Body of pancreas (tissue), 4 donors: Measurements from ENCODE around the gene BIVM. TPM values are rescaled to one million over a fixed set of nuclear protein-coding genes. Genes with fewer than 3 reads are reported as not detected.

Experiments
- ATAC-seq: fragments of 150-250 bp; one replicate; pipeline ENCODE4 v1.9.1; 2016
- DNase-seq, 4 donors: peaks; one replicate each; pipeline ENCODE4 v3.0.0-alpha.2; 2019
- H3K27ac ChIP-seq, 4 donors: fragments of 200-600 bp; sonication (generic); 1 replicate in 3 of 4; 2 replicates in 1 of 4; pipeline versions ENCODE4 v1.5.1 to v1.6.1; 2016 to 2019; ENCODE audit warnings: mild to moderate bottlenecking in 1 of 4, mixed read lengths in 1 of 4, moderate library complexity in 1 of 4
- H3K27me3 ChIP-seq, 2 donors: fragments of 200-600 bp; sonication (generic); one replicate each; pipeline ENCODE4 v1.6.0; 2016; ENCODE audit warnings: mild to moderate bottlenecking in 1 of 2
- H3K36me3 ChIP-seq, 2 donors: fragments of 200-600 bp; sonication (generic); replicated peaks in 1 of 2; 2 replicates each; pipeline ENCODE4 v1.5.1; 2016; ENCODE audit warnings: low read depth in 2 of 2; ENCODE audit not compliant: insufficient read depth in 1 of 2
- H3K4me1 ChIP-seq: fragments of 200-600 bp; sonication (generic); one replicate; pipeline ENCODE4 v1.6.0; 2016
- H3K4me3 ChIP-seq, 2 donors: fragments of 200-600 bp; sonication (generic); 1 replicate in 1 of 2; 2 replicates in 1 of 2; pipeline ENCODE4 v1.5.1; 2016 to 2019
- H3K9me3 ChIP-seq, 3 donors: fragments of 200-600 bp; sonication (generic); 1 replicate in 2 of 3; 2 replicates in 1 of 3; pipeline ENCODE4 v1.5.1; 2016
- POLR2A ChIP-seq, 3 donors: fragments of 450-650 bp; IDR thresholded peaks; one replicate each; pipeline ENCODE4 v1.6.1; 2016; ENCODE audit warnings: antibody characterized with exemption in 3 of 3, mild to moderate bottlenecking in 2 of 3
- WGBS, 2 donors: methylation state at CpG; one replicate each; pipeline ENCODE4 v1.1.5; 2017; 5-methylcytosine and 5-hydroxymethylcytosine counted together
- intact Hi-C: fragments of 100-400 bp; cut with DNase I; formaldehyde crosslinking; loops from one replicate; pipeline ENCODE4 v1.15.1; 2023
- total RNA-seq, 2 donors: library from RNA; depleted of rRNA; stranded (reverse); fragments of >200 nt; gene quantifications; one replicate each; pipeline ENCODE4 v1.1.0, GENCODE V29; 2016
- TF ChIP-seq, protein P1 (sequence below), 7 experiments: fragments of 450-650 bp in 4 of 7; fragments of 200-600 bp in 3 of 7; sonication (generic) in 3 of 7; IDR thresholded peaks; one replicate each; pipeline ENCODE4 v1.5.1; 2016 to 2019; ENCODE audit warnings: antibody characterized with exemption in 7 of 7

BIVM gene
- total RNA-seq, 2 donors from 2014 or later: 15.8 to 18.9 TPM

DNA sequence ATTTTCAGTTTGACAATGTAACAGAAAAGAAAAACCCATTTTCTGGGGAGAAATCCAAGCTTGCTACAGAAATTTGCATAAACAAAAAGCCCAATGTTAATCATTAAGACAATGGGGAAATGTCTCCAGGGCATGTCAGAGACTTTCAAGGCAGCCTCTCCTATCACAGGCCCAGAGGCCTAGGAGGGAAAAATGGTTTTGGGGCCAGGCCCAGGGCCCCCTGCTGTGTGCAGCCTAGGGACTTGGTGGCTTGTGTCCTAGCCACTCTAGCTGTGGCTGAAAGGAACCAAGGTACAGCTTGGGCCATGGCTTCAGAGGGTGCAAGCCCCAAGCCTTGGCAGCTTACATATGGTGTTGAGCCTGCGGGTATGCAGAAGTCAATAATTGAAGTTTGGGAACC, 17.3 kb upstream of the BIVM start:
- no peak for TF ChIP-seq POLR2A (IDR thresholded peaks at IDR 0.05)
- TF ChIP-seq, protein P1, sequence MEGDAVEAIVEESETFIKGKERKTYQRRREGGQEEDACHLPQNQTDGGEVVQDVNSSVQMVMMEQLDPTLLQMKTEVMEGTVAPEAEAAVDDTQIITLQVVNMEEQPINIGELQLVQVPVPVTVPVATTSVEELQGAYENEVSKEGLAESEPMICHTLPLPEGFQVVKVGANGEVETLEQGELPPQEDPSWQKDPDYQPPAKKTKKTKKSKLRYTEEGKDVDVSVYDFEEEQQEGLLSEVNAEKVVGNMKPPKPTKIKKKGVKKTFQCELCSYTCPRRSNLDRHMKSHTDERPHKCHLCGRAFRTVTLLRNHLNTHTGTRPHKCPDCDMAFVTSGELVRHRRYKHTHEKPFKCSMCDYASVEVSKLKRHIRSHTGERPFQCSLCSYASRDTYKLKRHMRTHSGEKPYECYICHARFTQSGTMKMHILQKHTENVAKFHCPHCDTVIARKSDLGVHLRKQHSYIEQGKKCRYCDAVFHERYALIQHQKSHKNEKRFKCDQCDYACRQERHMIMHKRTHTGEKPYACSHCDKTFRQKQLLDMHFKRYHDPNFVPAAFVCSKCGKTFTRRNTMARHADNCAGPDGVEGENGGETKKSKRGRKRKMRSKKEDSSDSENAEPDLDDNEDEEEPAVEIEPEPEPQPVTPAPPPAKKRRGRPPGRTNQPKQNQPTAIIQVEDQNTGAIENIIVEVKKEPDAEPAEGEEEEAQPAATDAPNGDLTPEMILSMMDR (IDR thresholded peaks at IDR 0.05): no peak
- no peak for ATAC-seq
- Histone ChIP-seq H3K9me3 (no peaks in the 10 kb centered on the region), H3K36me3 (no peaks in the 10 kb centered on the region), H3K4me1 (no peaks in the 10 kb centered on the region), H3K27me3 (no peaks in the 10 kb centered on the region), H3K27ac (no peak overlapping the region), H3K4me3 (no peak overlapping the region)
- DNase-seq: no peak
- intact Hi-C loops: no loop called here
- 94 to 100% methylated on average over 1 of the region's 1 CpG for WGBS, 2 donors

DNA sequence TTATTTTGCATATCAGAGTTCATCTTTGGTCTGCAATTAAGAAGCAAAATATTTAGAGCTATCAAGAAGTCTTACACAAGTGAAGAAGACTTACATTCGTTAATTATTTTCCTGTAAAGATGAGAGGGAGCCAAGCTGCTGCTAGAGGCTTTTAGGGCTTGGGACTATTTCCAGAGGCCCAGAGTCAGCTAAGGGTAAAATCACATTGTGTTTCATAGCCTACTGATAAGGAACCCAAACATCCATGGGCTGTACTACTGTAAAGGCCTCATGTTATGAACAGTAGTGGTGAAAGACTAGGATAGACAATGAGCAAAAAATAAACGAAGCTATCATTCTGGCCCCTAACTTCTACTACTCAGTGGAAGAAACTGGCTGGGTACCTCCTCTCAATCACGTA, 14.4 kb upstream of the BIVM start:
- no peaks in the 10 kb centered on the region for H3K4me1 ChIP-seq
- WGBS, 2 donors: 70 to 71% methylated on average over 3 of the region's 3 CpGs
- DNase-seq (no peak), ATAC-seq (no peak)
- TF ChIP-seq POLR2A (IDR thresholded peaks at IDR 0.05): no peak
- TF ChIP-seq, protein P1 (IDR thresholded peaks at IDR 0.05): no peak
- no peak overlapping the region for H3K27ac ChIP-seq
- H3K27me3 ChIP-seq: no peaks in the 10 kb centered on the region
- no peaks in the 10 kb centered on the region for H3K9me3 ChIP-seq
- no peak overlapping the region for H3K4me3 ChIP-seq
- intact Hi-C loops: no loop called here
- H3K36me3 ChIP-seq: no peaks in the 10 kb centered on the region

DNA sequence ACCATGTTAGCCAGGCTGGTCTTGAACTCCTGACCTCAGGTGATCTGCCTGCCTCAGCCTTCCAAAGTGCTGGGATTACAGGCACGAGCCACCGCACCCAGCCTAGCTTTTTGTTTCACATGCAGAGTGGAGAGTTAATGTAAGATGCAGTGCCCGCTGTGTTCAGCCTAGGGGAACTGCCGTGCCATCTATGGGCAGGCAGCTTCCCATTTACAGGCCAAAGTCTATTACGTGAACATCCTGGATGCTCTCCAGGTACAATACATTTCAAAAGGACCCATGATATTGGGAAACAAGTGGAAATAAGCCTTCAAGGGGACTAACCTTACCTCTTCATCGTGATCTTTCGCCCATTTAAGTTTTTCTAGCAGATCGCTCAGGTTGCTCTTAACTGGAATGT, 10.2 kb upstream of the BIVM start:
- 92 to 95% methylated on average over 8 of the region's 8 CpGs for WGBS, 2 donors
- ATAC-seq: no peak

DNA sequence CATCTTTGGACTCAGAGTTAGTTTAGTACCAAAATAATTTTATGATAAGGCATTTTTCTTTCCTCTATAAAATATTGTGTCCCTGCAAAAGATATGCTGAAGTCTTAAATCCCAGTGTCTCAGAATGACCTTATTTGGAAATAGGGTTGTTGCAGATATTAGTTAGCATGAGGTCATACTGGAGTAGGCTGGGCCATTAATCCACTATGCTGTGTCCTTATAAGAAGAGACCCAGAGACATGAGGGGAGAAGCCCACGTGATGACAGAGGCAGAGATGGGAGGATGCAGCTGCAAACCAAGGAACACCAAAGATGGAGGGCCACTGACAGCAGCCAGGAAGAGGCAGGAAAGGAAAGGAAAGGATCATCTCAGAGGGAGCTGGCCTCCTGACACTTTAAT, 6.5 kb upstream of the BIVM start:
- no peak for DNase-seq

More for the DNA sequence above, 10.2 kb upstream of the BIVM start:
- Histone ChIP-seq H3K36me3 (no peaks in the 10 kb centered on the region), H3K4me3 (no peak overlapping the region), H3K27me3 (no peaks in the 10 kb centered on the region), H3K27ac (no peak overlapping the region), H3K4me1 (no peaks in the 10 kb centered on the region), H3K9me3 (no peaks in the 10 kb centered on the region)
- intact Hi-C loops: no loop called here
- no peak for DNase-seq
- no peak for TF ChIP-seq POLR2A (IDR thresholded peaks at IDR 0.05)
- TF ChIP-seq, protein P1 (IDR thresholded peaks at IDR 0.05): no peak

More for the DNA sequence above, 6.5 kb upstream of the BIVM start:
- no peak overlapping the region for H3K4me3 ChIP-seq
- no peak for TF ChIP-seq POLR2A (IDR thresholded peaks at IDR 0.05)
- TF ChIP-seq, protein P1 (IDR thresholded peaks at IDR 0.05): no peak
- 60 to 78% methylated on average over 1 of the region's 1 CpG for WGBS, 2 donors
- H3K27ac ChIP-seq: no peak overlapping the region
- H3K27me3 ChIP-seq: no peaks in the 10 kb centered on the region
- no peak for ATAC-seq
- intact Hi-C loops: no loop called here
- no peaks in the 10 kb centered on the region for H3K36me3 ChIP-seq
- no peaks in the 10 kb centered on the region for H3K9me3 ChIP-seq
- no peaks in the 10 kb centered on the region for H3K4me1 ChIP-seq
